ENCODE measurements around the gene PTCH2. TPM values are rescaled to one million over a fixed set of nuclear protein-coding genes. Genes with fewer than 3 reads are reported as not detected.

PTCH2 gene
- total RNA-seq, 1 experiment from 2014 or later: 1.1 TPM

DNA sequence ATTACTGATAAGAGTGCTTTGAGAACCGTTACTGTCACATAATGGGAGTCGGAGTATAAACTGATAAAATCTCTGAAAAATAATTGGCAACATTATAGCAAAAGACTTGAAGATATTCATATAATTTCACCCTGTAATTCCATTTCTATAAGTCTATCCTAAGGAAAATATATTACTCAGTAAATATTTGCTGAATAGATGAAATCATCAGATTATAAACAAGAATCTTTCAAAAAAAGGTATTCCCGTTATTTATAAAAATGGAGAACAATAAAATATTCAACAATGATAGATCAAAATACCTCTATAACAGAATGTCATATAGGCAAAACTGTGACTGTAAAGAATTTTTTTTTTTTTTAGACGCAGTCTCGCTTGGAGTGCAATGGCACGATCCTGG lies 42.4 kb upstream of the PTCH2 start (continued):
- TF ChIP-seq, protein P1, sequence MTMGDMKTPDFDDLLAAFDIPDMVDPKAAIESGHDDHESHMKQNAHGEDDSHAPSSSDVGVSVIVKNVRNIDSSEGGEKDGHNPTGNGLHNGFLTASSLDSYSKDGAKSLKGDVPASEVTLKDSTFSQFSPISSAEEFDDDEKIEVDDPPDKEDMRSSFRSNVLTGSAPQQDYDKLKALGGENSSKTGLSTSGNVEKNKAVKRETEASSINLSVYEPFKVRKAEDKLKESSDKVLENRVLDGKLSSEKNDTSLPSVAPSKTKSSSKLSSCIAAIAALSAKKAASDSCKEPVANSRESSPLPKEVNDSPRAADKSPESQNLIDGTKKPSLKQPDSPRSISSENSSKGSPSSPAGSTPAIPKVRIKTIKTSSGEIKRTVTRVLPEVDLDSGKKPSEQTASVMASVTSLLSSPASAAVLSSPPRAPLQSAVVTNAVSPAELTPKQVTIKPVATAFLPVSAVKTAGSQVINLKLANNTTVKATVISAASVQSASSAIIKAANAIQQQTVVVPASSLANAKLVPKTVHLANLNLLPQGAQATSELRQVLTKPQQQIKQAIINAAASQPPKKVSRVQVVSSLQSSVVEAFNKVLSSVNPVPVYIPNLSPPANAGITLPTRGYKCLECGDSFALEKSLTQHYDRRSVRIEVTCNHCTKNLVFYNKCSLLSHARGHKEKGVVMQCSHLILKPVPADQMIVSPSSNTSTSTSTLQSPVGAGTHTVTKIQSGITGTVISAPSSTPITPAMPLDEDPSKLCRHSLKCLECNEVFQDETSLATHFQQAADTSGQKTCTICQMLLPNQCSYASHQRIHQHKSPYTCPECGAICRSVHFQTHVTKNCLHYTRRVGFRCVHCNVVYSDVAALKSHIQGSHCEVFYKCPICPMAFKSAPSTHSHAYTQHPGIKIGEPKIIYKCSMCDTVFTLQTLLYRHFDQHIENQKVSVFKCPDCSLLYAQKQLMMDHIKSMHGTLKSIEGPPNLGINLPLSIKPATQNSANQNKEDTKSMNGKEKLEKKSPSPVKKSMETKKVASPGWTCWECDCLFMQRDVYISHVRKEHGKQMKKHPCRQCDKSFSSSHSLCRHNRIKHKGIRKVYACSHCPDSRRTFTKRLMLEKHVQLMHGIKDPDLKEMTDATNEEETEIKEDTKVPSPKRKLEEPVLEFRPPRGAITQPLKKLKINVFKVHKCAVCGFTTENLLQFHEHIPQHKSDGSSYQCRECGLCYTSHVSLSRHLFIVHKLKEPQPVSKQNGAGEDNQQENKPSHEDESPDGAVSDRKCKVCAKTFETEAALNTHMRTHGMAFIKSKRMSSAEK (CRISPR knock-in tag; IDR thresholded peaks at IDR 0.05; ENCODE audit: borderline replicate concordance): no peak
- no peak for TF ChIP-seq ZNF423 (CRISPR knock-in tag; IDR thresholded peaks at IDR 0.05)
- TF ChIP-seq, protein P2, sequence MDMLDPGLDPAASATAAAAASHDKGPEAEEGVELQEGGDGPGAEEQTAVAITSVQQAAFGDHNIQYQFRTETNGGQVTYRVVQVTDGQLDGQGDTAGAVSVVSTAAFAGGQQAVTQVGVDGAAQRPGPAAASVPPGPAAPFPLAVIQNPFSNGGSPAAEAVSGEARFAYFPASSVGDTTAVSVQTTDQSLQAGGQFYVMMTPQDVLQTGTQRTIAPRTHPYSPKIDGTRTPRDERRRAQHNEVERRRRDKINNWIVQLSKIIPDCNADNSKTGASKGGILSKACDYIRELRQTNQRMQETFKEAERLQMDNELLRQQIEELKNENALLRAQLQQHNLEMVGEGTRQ (CRISPR knock-in tag; IDR thresholded peaks at IDR 0.05): no peak
- TF ChIP-seq, protein P3, sequence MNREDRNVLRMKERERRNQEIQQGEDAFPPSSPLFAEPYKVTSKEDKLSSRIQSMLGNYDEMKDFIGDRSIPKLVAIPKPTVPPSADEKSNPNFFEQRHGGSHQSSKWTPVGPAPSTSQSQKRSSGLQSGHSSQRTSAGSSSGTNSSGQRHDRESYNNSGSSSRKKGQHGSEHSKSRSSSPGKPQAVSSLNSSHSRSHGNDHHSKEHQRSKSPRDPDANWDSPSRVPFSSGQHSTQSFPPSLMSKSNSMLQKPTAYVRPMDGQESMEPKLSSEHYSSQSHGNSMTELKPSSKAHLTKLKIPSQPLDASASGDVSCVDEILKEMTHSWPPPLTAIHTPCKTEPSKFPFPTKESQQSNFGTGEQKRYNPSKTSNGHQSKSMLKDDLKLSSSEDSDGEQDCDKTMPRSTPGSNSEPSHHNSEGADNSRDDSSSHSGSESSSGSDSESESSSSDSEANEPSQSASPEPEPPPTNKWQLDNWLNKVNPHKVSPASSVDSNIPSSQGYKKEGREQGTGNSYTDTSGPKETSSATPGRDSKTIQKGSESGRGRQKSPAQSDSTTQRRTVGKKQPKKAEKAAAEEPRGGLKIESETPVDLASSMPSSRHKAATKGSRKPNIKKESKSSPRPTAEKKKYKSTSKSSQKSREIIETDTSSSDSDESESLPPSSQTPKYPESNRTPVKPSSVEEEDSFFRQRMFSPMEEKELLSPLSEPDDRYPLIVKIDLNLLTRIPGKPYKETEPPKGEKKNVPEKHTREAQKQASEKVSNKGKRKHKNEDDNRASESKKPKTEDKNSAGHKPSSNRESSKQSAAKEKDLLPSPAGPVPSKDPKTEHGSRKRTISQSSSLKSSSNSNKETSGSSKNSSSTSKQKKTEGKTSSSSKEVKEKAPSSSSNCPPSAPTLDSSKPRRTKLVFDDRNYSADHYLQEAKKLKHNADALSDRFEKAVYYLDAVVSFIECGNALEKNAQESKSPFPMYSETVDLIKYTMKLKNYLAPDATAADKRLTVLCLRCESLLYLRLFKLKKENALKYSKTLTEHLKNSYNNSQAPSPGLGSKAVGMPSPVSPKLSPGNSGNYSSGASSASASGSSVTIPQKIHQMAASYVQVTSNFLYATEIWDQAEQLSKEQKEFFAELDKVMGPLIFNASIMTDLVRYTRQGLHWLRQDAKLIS (CRISPR knock-in tag; IDR thresholded peaks at IDR 0.05; ENCODE audit: borderline replicate concordance): no peak
- no peak for TF ChIP-seq ZNF671 (CRISPR knock-in tag; IDR thresholded peaks at IDR 0.05)
- no peak for TF ChIP-seq ZNF121 (CRISPR knock-in tag; IDR thresholded peaks at IDR 0.05)
- TF ChIP-seq GABPB1 (CRISPR knock-in tag; IDR thresholded peaks at IDR 0.05): no peak
- no peak for TF ChIP-seq ZNF232 (CRISPR knock-in tag; IDR thresholded peaks at IDR 0.05)
- TF ChIP-seq FOXK1 (CRISPR knock-in tag; IDR thresholded peaks at IDR 0.05): no peak
- no peak for TF ChIP-seq GRHL2 (CRISPR knock-in tag; IDR thresholded peaks at IDR 0.05; ENCODE audit: insufficient replicate concordance, severe bottlenecking)
- no peak for TF ChIP-seq NR1H2 (CRISPR knock-in tag; IDR thresholded peaks at IDR 0.05)

DNA sequence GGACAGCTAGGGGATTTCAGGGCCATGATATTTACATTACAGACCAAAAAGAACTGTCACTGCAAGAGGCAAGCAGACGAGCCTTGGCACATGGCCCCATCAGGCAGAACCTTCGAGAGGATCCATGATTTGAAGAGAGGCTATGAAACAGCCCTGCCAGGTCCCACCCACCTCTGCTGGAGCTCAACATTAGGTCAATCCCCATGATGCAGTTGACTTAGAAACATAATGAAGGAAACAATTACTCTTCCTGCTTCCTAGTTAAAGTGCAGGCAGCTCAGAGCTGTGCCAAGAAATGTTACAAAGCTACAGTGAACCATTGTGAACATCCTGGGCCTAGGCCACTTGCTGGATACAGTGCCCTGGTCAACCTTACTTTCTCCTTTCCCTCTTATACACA lies 41.7 kb upstream of the PTCH2 start:
- Mint-ChIP-seq H3K36me3 (peaks cover 66% of the 10 kb centered on the region), H3K4me1 (peaks cover 11% of the 10 kb centered on the region)
- TF ChIP-seq, protein P4, sequence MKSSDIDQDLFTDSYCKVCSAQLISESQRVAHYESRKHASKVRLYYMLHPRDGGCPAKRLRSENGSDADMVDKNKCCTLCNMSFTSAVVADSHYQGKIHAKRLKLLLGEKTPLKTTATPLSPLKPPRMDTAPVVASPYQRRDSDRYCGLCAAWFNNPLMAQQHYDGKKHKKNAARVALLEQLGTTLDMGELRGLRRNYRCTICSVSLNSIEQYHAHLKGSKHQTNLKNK (CRISPR knock-in tag; IDR thresholded peaks at IDR 0.05): no peak
- TF ChIP-seq NFYB (CRISPR knock-in tag; conservative IDR thresholded peaks at IDR 0.05; ENCODE audit: low read depth) (no peak), FOXJ3 (CRISPR knock-in tag; IDR thresholded peaks at IDR 0.05; ENCODE audit: borderline replicate concordance) (no peak), GTF2I (CRISPR knock-in tag; conservative IDR thresholded peaks at IDR 0.05) (no peak), ELF4 (CRISPR knock-in tag; IDR thresholded peaks at IDR 0.05; ENCODE audit: low read depth) (no peak), SMAD3 (CRISPR knock-in tag; IDR thresholded peaks at IDR 0.05; ENCODE audit: borderline replicate concordance) (no peak), ZNF219 (CRISPR knock-in tag; IDR thresholded peaks at IDR 0.05; ENCODE audit: borderline replicate concordance) (no peak), FOXK1 (CRISPR knock-in tag; IDR thresholded peaks at IDR 0.05) (no peak)
- TF ChIP-seq, protein P5, sequence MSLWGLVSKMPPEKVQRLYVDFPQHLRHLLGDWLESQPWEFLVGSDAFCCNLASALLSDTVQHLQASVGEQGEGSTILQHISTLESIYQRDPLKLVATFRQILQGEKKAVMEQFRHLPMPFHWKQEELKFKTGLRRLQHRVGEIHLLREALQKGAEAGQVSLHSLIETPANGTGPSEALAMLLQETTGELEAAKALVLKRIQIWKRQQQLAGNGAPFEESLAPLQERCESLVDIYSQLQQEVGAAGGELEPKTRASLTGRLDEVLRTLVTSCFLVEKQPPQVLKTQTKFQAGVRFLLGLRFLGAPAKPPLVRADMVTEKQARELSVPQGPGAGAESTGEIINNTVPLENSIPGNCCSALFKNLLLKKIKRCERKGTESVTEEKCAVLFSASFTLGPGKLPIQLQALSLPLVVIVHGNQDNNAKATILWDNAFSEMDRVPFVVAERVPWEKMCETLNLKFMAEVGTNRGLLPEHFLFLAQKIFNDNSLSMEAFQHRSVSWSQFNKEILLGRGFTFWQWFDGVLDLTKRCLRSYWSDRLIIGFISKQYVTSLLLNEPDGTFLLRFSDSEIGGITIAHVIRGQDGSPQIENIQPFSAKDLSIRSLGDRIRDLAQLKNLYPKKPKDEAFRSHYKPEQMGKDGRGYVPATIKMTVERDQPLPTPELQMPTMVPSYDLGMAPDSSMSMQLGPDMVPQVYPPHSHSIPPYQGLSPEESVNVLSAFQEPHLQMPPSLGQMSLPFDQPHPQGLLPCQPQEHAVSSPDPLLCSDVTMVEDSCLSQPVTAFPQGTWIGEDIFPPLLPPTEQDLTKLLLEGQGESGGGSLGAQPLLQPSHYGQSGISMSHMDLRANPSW (CRISPR knock-in tag; conservative IDR thresholded peaks at IDR 0.05; ENCODE audit: low read depth): no peak
- TF ChIP-seq, protein P6, sequence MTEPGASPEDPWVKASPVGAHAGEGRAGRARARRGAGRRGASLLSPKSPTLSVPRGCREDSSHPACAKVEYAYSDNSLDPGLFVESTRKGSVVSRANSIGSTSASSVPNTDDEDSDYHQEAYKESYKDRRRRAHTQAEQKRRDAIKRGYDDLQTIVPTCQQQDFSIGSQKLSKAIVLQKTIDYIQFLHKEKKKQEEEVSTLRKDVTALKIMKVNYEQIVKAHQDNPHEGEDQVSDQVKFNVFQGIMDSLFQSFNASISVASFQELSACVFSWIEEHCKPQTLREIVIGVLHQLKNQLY (CRISPR knock-in tag; IDR thresholded peaks at IDR 0.05): no peak
- TF ChIP-seq, protein P7, sequence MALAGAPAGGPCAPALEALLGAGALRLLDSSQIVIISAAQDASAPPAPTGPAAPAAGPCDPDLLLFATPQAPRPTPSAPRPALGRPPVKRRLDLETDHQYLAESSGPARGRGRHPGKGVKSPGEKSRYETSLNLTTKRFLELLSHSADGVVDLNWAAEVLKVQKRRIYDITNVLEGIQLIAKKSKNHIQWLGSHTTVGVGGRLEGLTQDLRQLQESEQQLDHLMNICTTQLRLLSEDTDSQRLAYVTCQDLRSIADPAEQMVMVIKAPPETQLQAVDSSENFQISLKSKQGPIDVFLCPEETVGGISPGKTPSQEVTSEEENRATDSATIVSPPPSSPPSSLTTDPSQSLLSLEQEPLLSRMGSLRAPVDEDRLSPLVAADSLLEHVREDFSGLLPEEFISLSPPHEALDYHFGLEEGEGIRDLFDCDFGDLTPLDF (CRISPR knock-in tag; IDR thresholded peaks at IDR 0.05): no peak

More for the DNA sequence above, 41.7 kb upstream of the PTCH2 start:
- Mint-ChIP-seq H3K9me3 (peaks cover 50% of the 10 kb centered on the region), H3K27me3 (ENCODE audit: low read depth) (no peaks in the 10 kb centered on the region; the same call in none of the 2 replicates), H3K4me3 (no peak overlapping the region), H3K27ac (peak overlapping the region; percentile 35; the same call in 1 of the 2 replicates)
- no peak for ATAC-seq
- ChIA-PET POLR2A (interaction anchor here (0.6 to 1.1 kb wide), 2 partner anchors 152 to 637 kb away, joined by 3 to 4 read pairs; partner anchors contain the start of gene PRDX1), CTCF (interaction anchor here (0.7 kb wide), 1 partner anchor 134 kb away, joined by 3 read pairs; no protein-coding TSS in a partner anchor)
- no peak for DNase-seq (ENCODE audit: low spot score)

Measured in WTC11 (cell line).